ENCODE measurements around the gene ETNK1.
"Not testable (repeated sequence)": the region's sequence is repeated elsewhere in the genome, so short reads cannot be mapped to it uniquely, and the experiment has no call there.

ETNK1 gene

GRCh38 chr12:22691319-22691718 is 66.3 kb downstream of the ETNK1 start:
- no peak for DNase-seq
- H3K27ac Mint-ChIP-seq = no peak overlapping the region
- ATAC-seq = no peak
- H3K9me3 Mint-ChIP-seq = peaks cover 4 to 8% of the 10 kb centered on the region in 2 donors
- H3K4me3 Mint-ChIP-seq = no peak overlapping the region
- H3K27me3 Mint-ChIP-seq = peaks cover 5% of the 10 kb centered on the region
- H3K4me1 Mint-ChIP-seq = peaks cover 16% of the 10 kb centered on the region

- Mint-ChIP-seq H3K27ac (peak overlapping the region in 1 of 2 donors; percentile 59), H3K27me3 (peaks cover 12% of the 10 kb centered on the region)
- H3K4me1 Mint-ChIP-seq, ATAC-seq, H3K4me3 Mint-ChIP-seq, DNase-seq, H3K9me3 Mint-ChIP-seq: not testable (repeated sequence)
Observed at GRCh38 chr12:22692467-22692866, 67.5 kb downstream of the ETNK1 start.

GRCh38 chr12:22692964-22693555 is 68.1 kb downstream of the ETNK1 start:
- peaks cover 12% of the 10 kb centered on the region for H3K27me3 Mint-ChIP-seq
- H3K9me3 Mint-ChIP-seq = peaks cover 0 to 8% of the 10 kb centered on the region in 2 donors
- peak; percentile 80 for ATAC-seq
- no peak overlapping the region for H3K27ac Mint-ChIP-seq
- no peak for DNase-seq
- peaks cover 4% of the 10 kb centered on the region for H3K4me1 Mint-ChIP-seq
- H3K4me3 Mint-ChIP-seq = no peak overlapping the region

- Mint-ChIP-seq H3K27me3 (peaks cover 12% of the 10 kb centered on the region), H3K27ac (no peak overlapping the region), H3K4me1 (no peaks in the 10 kb centered on the region), H3K4me3 (no peak overlapping the region), H3K9me3 (no peaks in the 10 kb centered on the region)
- ATAC-seq = no peak
- no peak for DNase-seq
Observed at GRCh38 chr12:22698576-22698975, 73.6 kb downstream of the ETNK1 start.

GRCh38 chr12:22699705-22700104 is 74.7 kb downstream of the ETNK1 start:
- H3K27ac Mint-ChIP-seq, H3K4me3 Mint-ChIP-seq, H3K4me1 Mint-ChIP-seq, DNase-seq, H3K9me3 Mint-ChIP-seq, ATAC-seq: not testable (repeated sequence)
- peaks cover 12% of the 10 kb centered on the region for H3K27me3 Mint-ChIP-seq

GRCh38 chr12:22700106-22700505 is 75.1 kb downstream of the ETNK1 start:
- Mint-ChIP-seq H3K9me3 (no peaks in the 10 kb centered on the region), H3K27me3 (peaks cover 12% of the 10 kb centered on the region), H3K4me3 (no peak overlapping the region), H3K27ac (no peak overlapping the region), H3K4me1 (no peaks in the 10 kb centered on the region)
- ATAC-seq (no peak), DNase-seq (no peak)

- DNase-seq, H3K4me3 Mint-ChIP-seq, ATAC-seq, H3K27me3 Mint-ChIP-seq, H3K4me1 Mint-ChIP-seq, H3K9me3 Mint-ChIP-seq, H3K27ac Mint-ChIP-seq: not testable (repeated sequence)
Observed at GRCh38 chr12:22701216-22701809, 76.3 kb downstream of the ETNK1 start.

- H3K9me3 Mint-ChIP-seq = no peaks in the 10 kb centered on the region
- no peak overlapping the region for H3K4me3 Mint-ChIP-seq
- H3K27me3 Mint-ChIP-seq = no peaks in the 10 kb centered on the region
- no peaks in the 10 kb centered on the region for H3K4me1 Mint-ChIP-seq
- H3K27ac Mint-ChIP-seq = no peak overlapping the region
- ATAC-seq = no peak
- DNase-seq = no peak
Observed at GRCh38 chr12:22702690-22703089, 77.7 kb downstream of the ETNK1 start.

- no peak for ATAC-seq
- Mint-ChIP-seq H3K27me3 (peaks cover 6% of the 10 kb centered on the region), H3K9me3 (no peaks in the 10 kb centered on the region), H3K4me1 (no peaks in the 10 kb centered on the region), H3K4me3 (no peak overlapping the region), H3K27ac (no peak overlapping the region)
- no peak for DNase-seq
Observed at GRCh38 chr12:22709292-22709691, 84.3 kb downstream of the ETNK1 start.

GRCh38 chr12:22712083-22712482 is 87.1 kb downstream of the ETNK1 start:
- no peak for DNase-seq
- no peaks in the 10 kb centered on the region for H3K4me1 Mint-ChIP-seq
- peaks cover 6% of the 10 kb centered on the region for H3K27me3 Mint-ChIP-seq
- no peak for ATAC-seq
- peak overlapping the region in 1 of 2 donors; percentile 5 for H3K27ac Mint-ChIP-seq
- H3K4me3 Mint-ChIP-seq = no peak overlapping the region
- H3K9me3 Mint-ChIP-seq = no peaks in the 10 kb centered on the region

GRCh38 chr12:22715254-22715653 is 90.3 kb downstream of the ETNK1 start:
- no peak overlapping the region for H3K4me3 Mint-ChIP-seq
- H3K27ac Mint-ChIP-seq = no peak overlapping the region

GRCh38 chr12:22719745-22720144 is 94.8 kb downstream of the ETNK1 start:
- DNase-seq (no peak), ATAC-seq (no peak)
- Mint-ChIP-seq H3K4me1 (no peaks in the 10 kb centered on the region), H3K9me3 (no peaks in the 10 kb centered on the region), H3K27me3 (no peaks in the 10 kb centered on the region), H3K27ac (no peak overlapping the region), H3K4me3 (no peak overlapping the region)

More at GRCh38 chr12:22715254-22715653, 90.3 kb downstream of the ETNK1 start:
- H3K9me3 Mint-ChIP-seq = no peaks in the 10 kb centered on the region
- H3K4me1 Mint-ChIP-seq = no peaks in the 10 kb centered on the region
- DNase-seq (no peak), ATAC-seq (no peak)
- peaks cover 6% of the 10 kb centered on the region for H3K27me3 Mint-ChIP-seq

- Mint-ChIP-seq H3K27ac (no peak overlapping the region), H3K4me1 (no peaks in the 10 kb centered on the region), H3K27me3 (no peaks in the 10 kb centered on the region), H3K4me3 (no peak overlapping the region), H3K9me3 (no peaks in the 10 kb centered on the region)
- DNase-seq (no peak), ATAC-seq (no peak)
Observed at GRCh38 chr12:22722081-22722480, 97.1 kb downstream of the ETNK1 start.

- no peak overlapping the region for H3K27ac Mint-ChIP-seq
- H3K4me3 Mint-ChIP-seq = no peak overlapping the region
- ATAC-seq (no peak), DNase-seq (no peak)
- no peaks in the 10 kb centered on the region for H3K4me1 Mint-ChIP-seq
- no peaks in the 10 kb centered on the region for H3K9me3 Mint-ChIP-seq
- H3K27me3 Mint-ChIP-seq = no peaks in the 10 kb centered on the region
Observed at GRCh38 chr12:22722779-22723178, 97.8 kb downstream of the ETNK1 start.

GRCh38 chr12:22728987-22729386 is 104.0 kb downstream of the ETNK1 start:
- H3K4me1 Mint-ChIP-seq = no peaks in the 10 kb centered on the region
- DNase-seq (no peak), ATAC-seq (no peak)
- no peaks in the 10 kb centered on the region for H3K9me3 Mint-ChIP-seq
- H3K27me3 Mint-ChIP-seq = no peaks in the 10 kb centered on the region
- no peak overlapping the region for H3K4me3 Mint-ChIP-seq
- no peak overlapping the region for H3K27ac Mint-ChIP-seq

- H3K9me3 Mint-ChIP-seq = no peaks in the 10 kb centered on the region
- no peak for ATAC-seq
- no peaks in the 10 kb centered on the region for H3K27me3 Mint-ChIP-seq
- no peak overlapping the region for H3K27ac Mint-ChIP-seq
- H3K4me3 Mint-ChIP-seq = no peak overlapping the region
- no peak for DNase-seq
- H3K4me1 Mint-ChIP-seq = no peaks in the 10 kb centered on the region
Observed at GRCh38 chr12:22729431-22729956, 104.5 kb downstream of the ETNK1 start.
